ENCODE data around the gene AKAP13. TPM values are rescaled to one million over a fixed set of nuclear protein-coding genes. Genes with fewer than 3 reads are reported as not detected.

The AKAP13 gene
- total RNA-seq, 2 donors from 2014 or later: 228 to 273 TPM

GRCh38 chr15:85708402-85708941 is 328.1 kb downstream of the AKAP13 start:
- no peaks in the 10 kb centered on the region for H3K9me3 ChIP-seq
- H3K4me1 ChIP-seq (ENCODE audit: control insufficient read depth in 1 of 2, low read depth in 2 of 2): peaks cover 41 to 52% of the 10 kb centered on the region in 2 donors
- no peak for ATAC-seq (ENCODE audit: insufficient number of reproducible peaks, low FRiP score, low read depth)
- no peak for TF ChIP-seq CTCF (IDR thresholded peaks at IDR 0.05)
- DNase-seq (ENCODE audit: low spot score): no peak
- peaks cover 8% of the 10 kb centered on the region for H3K36me3 ChIP-seq
- peak overlapping the region; percentile 14 for H3K4me3 ChIP-seq
- H3K27me3 ChIP-seq (replicated peaks; ENCODE audit: insufficient read depth): no peaks in the 10 kb centered on the region
- H3K27ac ChIP-seq: peak overlapping the region; percentile 82 to 83

DNA sequence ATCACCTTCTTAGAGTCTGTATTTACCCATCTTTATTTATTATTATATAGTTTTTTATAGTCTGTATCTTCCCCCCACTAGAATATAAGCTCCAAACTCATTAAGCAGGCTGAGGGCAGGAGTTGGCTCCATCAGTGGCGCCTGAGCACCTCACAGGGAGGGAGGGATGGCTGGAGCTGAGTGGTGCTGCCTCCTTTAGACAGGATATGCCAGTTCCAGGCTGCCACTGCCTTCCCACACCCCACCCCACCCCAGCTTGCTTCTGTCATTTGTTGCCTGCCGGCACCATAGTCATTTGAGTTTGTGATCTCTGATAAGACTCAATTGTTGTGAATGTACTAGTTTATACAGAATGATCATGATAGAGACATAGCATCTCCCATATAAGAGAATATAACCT is 328.8 kb downstream of the AKAP13 start:
- no peaks in the 10 kb centered on the region for H3K27me3 ChIP-seq (replicated peaks; ENCODE audit: insufficient read depth)
- DNase-seq (ENCODE audit: low spot score) (no peak), ATAC-seq (ENCODE audit: insufficient number of reproducible peaks, low FRiP score, low read depth) (no peak)
- H3K9me3 ChIP-seq: no peaks in the 10 kb centered on the region
- no peak overlapping the region for H3K4me3 ChIP-seq
- no peak overlapping the region for H3K27ac ChIP-seq
- TF ChIP-seq CTCF (IDR thresholded peaks at IDR 0.05): no peak
- peaks cover 35 to 45% of the 10 kb centered on the region in 2 donors for H3K4me1 ChIP-seq (ENCODE audit: control insufficient read depth in 1 of 2, low read depth in 2 of 2)
- peaks cover 8% of the 10 kb centered on the region for H3K36me3 ChIP-seq

DNA sequence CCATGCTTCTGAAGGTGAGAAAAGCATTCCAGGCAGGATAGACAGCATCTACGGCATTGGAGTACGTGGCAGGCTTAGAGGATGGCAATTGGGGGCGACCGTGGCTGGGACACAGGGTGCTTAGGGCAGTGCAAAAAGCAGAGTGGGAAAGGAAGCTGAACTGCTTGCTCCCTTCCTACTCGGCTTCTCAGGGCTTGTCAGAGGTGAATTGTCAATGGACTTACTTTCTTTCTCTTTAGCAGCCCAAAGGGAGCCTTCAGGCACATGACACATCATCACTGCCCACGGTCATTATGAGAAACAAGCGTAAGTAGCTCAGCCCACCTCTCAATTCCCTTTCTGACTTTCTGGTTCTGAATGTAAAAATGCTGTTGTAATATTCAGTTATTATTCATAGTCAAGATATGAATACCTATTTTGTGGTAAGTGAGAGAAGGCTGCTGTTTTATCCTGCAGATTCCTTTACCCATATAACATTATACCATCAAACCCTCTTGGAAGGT is 330.0 kb downstream of the AKAP13 start:
- no peak for ATAC-seq (ENCODE audit: insufficient number of reproducible peaks, low FRiP score, low read depth)
- DNase-seq (ENCODE audit: low spot score): no peak
- Histone ChIP-seq H3K9me3 (no peaks in the 10 kb centered on the region), H3K36me3 (peaks cover 8% of the 10 kb centered on the region), H3K4me1 (ENCODE audit: control insufficient read depth in 1 of 2, low read depth in 2 of 2) (peaks cover 27 to 35% of the 10 kb centered on the region in 2 donors), H3K27me3 (replicated peaks; ENCODE audit: insufficient read depth) (no peaks in the 10 kb centered on the region), H3K27ac (no peak overlapping the region), H3K4me3 (no peak overlapping the region)
- no peak for TF ChIP-seq CTCF (IDR thresholded peaks at IDR 0.05)

GRCh38 chr15:85711580-85712192 is 331.3 kb downstream of the AKAP13 start:
- Histone ChIP-seq H3K27ac (no peak overlapping the region), H3K4me3 (no peak overlapping the region), H3K27me3 (replicated peaks; ENCODE audit: insufficient read depth) (no peaks in the 10 kb centered on the region), H3K36me3 (peaks cover 18% of the 10 kb centered on the region), H3K4me1 (ENCODE audit: control insufficient read depth in 1 of 2, low read depth in 2 of 2) (peaks cover 16 to 24% of the 10 kb centered on the region in 2 donors), H3K9me3 (no peaks in the 10 kb centered on the region)
- no peak for ATAC-seq (ENCODE audit: insufficient number of reproducible peaks, low FRiP score, low read depth)
- DNase-seq (ENCODE audit: low spot score): no peak
- TF ChIP-seq CTCF (IDR thresholded peaks at IDR 0.05): no peak

GRCh38 chr15:85716261-85716660 is 335.9 kb downstream of the AKAP13 start:
- no peak for TF ChIP-seq CTCF (IDR thresholded peaks at IDR 0.05)
- no peak for ATAC-seq (ENCODE audit: insufficient number of reproducible peaks, low FRiP score, low read depth)

More at GRCh38 chr15:85716261-85716660, 335.9 kb downstream of the AKAP13 start:
- H3K9me3 ChIP-seq: no peaks in the 10 kb centered on the region
- H3K27ac ChIP-seq: no peak overlapping the region
- peaks cover 41% of the 10 kb centered on the region for H3K36me3 ChIP-seq
- no peak overlapping the region for H3K4me3 ChIP-seq
- no peak for DNase-seq (ENCODE audit: low spot score)
- H3K4me1 ChIP-seq (ENCODE audit: control insufficient read depth in 1 of 2, low read depth in 2 of 2): no peaks in the 10 kb centered on the region
- H3K27me3 ChIP-seq (replicated peaks; ENCODE audit: insufficient read depth): no peaks in the 10 kb centered on the region

Measured in thoracic aorta (tissue), 2 donors.